Fibroblast of skin of right quadriceps (primary cell): ENCODE measurements around the gene JSRP1.
A peak's percentile ranks its signal among the peaks of the same experiment; 100 is the strongest.

Experiments used
- DNase-seq: peaks from one replicate; pipeline ENCODE4 v3.0.0-alpha.2; 2013

JSRP1 gene

GRCh38 chr19:2214251-2214650 lies 42.0 kb downstream of the JSRP1 start:
- no peak for DNase-seq

GRCh38 chr19:2213799-2214198 lies 42.4 kb downstream of the JSRP1 start:
- DNase-seq: no peak

GRCh38 chr19:2212861-2213711 lies 43.1 kb downstream of the JSRP1 start:
- DNase-seq: no peak

GRCh38 chr19:2210987-2211740 lies 45.1 kb downstream of the JSRP1 start:
- no peak for DNase-seq

- no peak for DNase-seq
These were observed 46.0 kb downstream of the JSRP1 start for GRCh38 chr19:2210206-2210605.

GRCh38 chr19:2209408-2209807 lies 46.8 kb downstream of the JSRP1 start:
- DNase-seq: no peak

GRCh38 chr19:2208975-2209374 lies 47.2 kb downstream of the JSRP1 start:
- DNase-seq: no peak

- peak; percentile 75 for DNase-seq
These were observed 48.0 kb downstream of the JSRP1 start for GRCh38 chr19:2207991-2208860.

GRCh38 chr19:2207008-2207407 lies 49.2 kb downstream of the JSRP1 start:
- DNase-seq: no peak

GRCh38 chr19:2202366-2202765 lies 53.9 kb downstream of the JSRP1 start:
- DNase-seq: no peak
